ENCODE measurements around the gene STMND1. TPM values are rescaled to one million over a fixed set of nuclear protein-coding genes. Genes with fewer than 3 reads are reported as not detected.
"Not testable (repeated sequence)": the region's sequence is repeated elsewhere in the genome, so short reads cannot be mapped to it uniquely, and the experiment has no call there.

The STMND1 gene
- total and polyA plus RNA-seq, 7 donors, result 0.27 to 2.1 (median 0.59) TPM; not detected in 3

DNA sequence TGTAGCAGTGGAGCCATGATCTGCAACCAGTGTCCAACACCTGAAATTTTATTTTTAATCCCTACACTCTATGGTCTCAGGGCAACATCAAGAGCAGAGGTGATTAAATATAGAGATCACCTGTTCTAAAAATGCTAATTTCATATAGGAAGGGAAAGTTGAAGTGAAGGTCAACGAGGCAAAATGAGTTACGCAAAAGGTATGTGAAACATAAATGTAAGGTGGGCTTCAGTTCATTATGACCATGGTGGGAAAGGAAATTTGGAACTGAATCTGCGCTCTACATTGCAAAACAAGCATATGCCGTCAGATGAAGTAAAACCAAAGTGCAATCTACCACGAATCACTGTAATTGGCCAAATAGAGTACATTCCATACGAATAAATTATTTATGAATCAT, 35.2 kb upstream of the STMND1 start:
- Histone ChIP-seq H3K27me3 (no peaks in the 10 kb centered on the region), H3K9me3 (no peaks in the 10 kb centered on the region), H3K4me3 (no peak overlapping the region), H3K36me3 (no peaks in the 10 kb centered on the region), H3K27ac (no peak overlapping the region), H3K4me1 (no peaks in the 10 kb centered on the region)
- DNase-seq, result no peak
- WGBS, 2 donors, result 85 to 89% methylated on average over 6 of the region's 6 CpGs
- TF ChIP-seq POLR2AphosphoS5 (IDR thresholded peaks at IDR 0.05), result no peak
- intact Hi-C loops (cut with DNase I), result no loop called here

DNA sequence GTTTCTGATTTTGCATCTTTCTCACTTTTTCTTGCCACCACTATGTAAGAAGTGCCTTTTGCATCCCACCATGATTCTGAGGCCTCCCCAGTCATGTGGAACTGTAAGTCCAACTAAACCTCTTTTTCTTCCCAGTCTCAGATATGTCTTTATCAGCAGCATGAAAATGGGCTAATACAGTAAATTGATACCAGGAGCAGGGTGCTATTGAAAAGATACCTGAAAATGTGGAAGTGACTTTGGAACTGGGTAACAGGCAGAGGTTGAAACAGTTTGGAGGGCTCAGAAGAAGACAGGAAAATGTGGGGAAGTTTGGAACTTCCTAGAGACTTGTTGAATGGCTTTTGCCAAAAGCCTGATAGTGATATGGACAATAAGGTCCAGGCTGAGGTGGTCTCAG, 32.9 kb upstream of the STMND1 start:
- H3K4me1 ChIP-seq; intact Hi-C loops (cut with DNase I); H3K27ac ChIP-seq: not testable (repeated sequence)

DNA sequence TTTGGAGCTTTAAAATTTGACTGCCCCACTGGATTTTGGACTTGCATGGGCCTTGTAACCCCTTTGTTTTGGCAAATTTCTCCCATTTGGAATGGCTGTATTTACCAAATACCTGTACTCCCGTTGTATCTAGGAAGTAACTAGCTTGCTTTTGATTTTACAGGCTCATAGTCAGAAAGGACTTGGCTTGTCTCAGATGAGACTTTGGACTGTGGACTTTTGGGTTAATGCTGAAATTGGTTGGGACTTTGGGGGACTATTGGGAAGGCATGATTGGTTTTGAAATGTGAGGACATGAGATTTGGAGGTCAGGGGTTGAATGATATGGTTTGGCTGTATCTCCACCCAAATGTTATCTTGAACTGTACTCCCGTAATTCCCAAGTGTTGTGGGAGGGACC, 31.4 kb upstream of the STMND1 start:
- intact Hi-C loops (cut with DNase I); H3K4me1 ChIP-seq; H3K36me3 ChIP-seq; H3K27me3 ChIP-seq; H3K4me3 ChIP-seq; DNase-seq; H3K9me3 ChIP-seq; H3K27ac ChIP-seq: not testable (repeated sequence)
- 80 to 83% methylated on average over 2 of the region's 2 CpGs for WGBS, 2 donors

More for the DNA sequence above, 32.9 kb upstream of the STMND1 start:
- H3K4me3 ChIP-seq, H3K27me3 ChIP-seq, H3K36me3 ChIP-seq, H3K9me3 ChIP-seq, DNase-seq: not testable (repeated sequence)

DNA sequence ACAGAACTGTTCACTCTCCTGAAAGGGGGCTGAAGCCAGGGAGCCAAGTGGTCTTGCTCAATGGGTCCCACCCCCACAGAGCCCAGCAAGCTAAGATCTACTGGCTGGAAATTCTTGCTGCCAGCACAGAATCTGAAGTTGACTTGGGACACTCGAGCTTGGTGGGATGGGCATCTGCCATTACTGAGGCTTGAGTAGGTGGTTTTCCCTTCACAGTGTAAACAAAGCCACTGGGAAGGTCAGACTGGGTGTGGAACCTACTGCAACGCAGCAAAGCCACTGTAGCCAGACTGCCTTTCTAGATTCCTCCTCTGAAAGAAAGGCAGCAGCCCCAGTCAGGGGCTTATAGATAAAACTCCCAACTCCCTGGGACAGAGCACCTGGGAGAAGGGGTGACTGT, 28.3 kb upstream of the STMND1 start:
- intact Hi-C loops (cut with DNase I); DNase-seq: not testable (repeated sequence)
- WGBS, 2 donors, result 29 to 65% methylated on average over 2 of the region's 2 CpGs

DNA sequence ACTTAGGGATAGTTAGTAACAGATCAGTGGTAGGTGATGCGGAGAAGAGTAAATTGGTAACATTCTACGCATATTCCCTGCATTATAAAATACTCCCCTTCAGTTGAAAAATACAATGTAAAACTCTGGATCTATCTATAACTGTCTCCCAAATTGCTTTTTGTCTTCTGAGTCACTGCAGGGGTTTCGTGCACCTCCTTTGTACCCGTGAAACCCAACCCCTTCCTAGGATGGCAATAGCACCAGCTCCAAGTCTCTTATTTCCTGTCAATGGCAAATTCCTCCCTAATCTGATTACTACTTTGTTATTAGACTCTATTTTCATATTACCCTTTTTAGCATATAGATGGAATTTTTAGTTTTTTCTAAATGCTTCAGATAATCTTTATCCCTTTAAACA, 20.6 kb upstream of the STMND1 start:
- Histone ChIP-seq H3K27me3 (no peaks in the 10 kb centered on the region), H3K4me1 (peaks cover 0 to 15% (median 9%) of the 10 kb centered on the region in 4 donors), H3K4me3 (no peak overlapping the region), H3K9me3 (no peaks in the 10 kb centered on the region), H3K27ac (peak overlapping the region in 1 of 4 donors; percentile 68), H3K36me3 (no peaks in the 10 kb centered on the region)
- no peak for TF ChIP-seq POLR2A (IDR thresholded peaks at IDR 0.05)
- TF ChIP-seq POLR2AphosphoS5 (IDR thresholded peaks at IDR 0.05), result no peak
- TF ChIP-seq, protein P1, sequence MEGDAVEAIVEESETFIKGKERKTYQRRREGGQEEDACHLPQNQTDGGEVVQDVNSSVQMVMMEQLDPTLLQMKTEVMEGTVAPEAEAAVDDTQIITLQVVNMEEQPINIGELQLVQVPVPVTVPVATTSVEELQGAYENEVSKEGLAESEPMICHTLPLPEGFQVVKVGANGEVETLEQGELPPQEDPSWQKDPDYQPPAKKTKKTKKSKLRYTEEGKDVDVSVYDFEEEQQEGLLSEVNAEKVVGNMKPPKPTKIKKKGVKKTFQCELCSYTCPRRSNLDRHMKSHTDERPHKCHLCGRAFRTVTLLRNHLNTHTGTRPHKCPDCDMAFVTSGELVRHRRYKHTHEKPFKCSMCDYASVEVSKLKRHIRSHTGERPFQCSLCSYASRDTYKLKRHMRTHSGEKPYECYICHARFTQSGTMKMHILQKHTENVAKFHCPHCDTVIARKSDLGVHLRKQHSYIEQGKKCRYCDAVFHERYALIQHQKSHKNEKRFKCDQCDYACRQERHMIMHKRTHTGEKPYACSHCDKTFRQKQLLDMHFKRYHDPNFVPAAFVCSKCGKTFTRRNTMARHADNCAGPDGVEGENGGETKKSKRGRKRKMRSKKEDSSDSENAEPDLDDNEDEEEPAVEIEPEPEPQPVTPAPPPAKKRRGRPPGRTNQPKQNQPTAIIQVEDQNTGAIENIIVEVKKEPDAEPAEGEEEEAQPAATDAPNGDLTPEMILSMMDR (IDR thresholded peaks at IDR 0.05), result no peak
- TF ChIP-seq EP300 (IDR thresholded peaks at IDR 0.05), result no peak
- 69 to 89% methylated on average over 4 of the region's 4 CpGs for WGBS, 2 donors
- DNase-seq, result no peak
- intact Hi-C loops (cut with DNase I), result loop anchor here (10.0 kb wide), 2 partner anchors 116 to 276 kb away; no protein-coding TSS in a partner anchor

More for the DNA sequence above, 28.3 kb upstream of the STMND1 start:
- not testable (repeated sequence) for H3K27me3 ChIP-seq, H3K36me3 ChIP-seq, H3K27ac ChIP-seq, H3K4me3 ChIP-seq, H3K9me3 ChIP-seq, H3K4me1 ChIP-seq

DNA sequence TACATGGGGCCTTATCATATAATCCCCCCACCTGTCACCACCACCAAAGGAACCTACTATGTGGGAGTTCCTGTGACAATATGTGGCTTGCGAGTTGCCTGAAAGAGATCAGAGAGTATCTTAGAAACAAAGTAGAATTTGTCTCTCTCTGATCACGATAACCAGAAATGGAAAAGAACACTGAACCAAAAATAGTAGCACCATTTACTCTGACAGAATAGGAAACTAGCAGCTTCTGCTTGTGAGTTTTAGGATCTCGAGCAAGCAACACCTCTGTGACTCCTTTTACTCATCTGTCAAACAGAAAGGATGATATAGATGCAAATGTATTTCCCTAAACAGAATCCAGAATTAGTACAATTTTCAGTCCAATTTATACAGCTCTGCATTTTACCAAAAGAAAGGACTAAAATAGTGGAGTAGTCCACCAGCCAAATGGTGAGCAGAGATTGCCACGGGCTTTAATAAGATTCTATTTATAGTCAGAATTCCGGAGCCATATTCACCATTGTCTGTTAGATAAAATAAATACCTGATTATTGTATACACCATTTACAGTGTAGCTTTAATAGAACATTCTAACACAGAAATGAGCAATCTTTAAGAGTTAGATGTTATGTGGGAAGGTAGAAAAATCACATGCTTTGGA, 19.9 kb upstream of the STMND1 start:
- TF ChIP-seq POLR2AphosphoS5 (IDR thresholded peaks at IDR 0.05), result no peak
- TF ChIP-seq POLR2A (IDR thresholded peaks at IDR 0.05), result no peak
- no peak for TF ChIP-seq EP300 (IDR thresholded peaks at IDR 0.05)
- TF ChIP-seq, protein P1 (IDR thresholded peaks at IDR 0.05), result no peak
- Histone ChIP-seq H3K36me3 (no peaks in the 10 kb centered on the region), H3K4me3 (no peak overlapping the region), H3K27me3 (no peaks in the 10 kb centered on the region), H3K27ac (peak overlapping the region in 2 of 4 donors; percentile 36 to 68), H3K4me1 (peaks cover 0 to 15% (median 9%) of the 10 kb centered on the region in 4 donors), H3K9me3 (no peaks in the 10 kb centered on the region)
- no peak for DNase-seq
- intact Hi-C loops (cut with DNase I), result loop anchor here (10.0 kb wide), 2 partner anchors 117 to 277 kb away; no protein-coding TSS in a partner anchor
- WGBS, 2 donors, result 74 to 87% methylated on average over 5 of the region's 5 CpGs

DNA sequence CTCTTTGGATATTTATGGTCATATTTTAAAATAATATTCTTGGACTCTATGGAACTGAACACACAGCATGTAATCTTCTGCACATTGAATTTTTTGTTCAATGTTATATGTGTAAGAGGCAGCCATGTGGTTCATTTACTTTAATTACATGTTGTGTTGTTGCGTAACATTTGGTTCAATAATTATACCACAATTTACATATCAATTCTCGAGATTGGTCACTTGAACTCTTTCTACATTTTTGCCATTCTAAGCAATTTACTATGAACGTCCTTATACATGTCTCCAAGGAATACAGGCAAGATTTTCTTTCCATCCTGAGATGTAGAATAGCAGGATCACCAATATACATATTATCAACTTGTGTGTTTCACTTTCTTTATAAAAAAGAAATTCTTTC, 18.5 kb upstream of the STMND1 start:
- intact Hi-C loops (cut with DNase I), result loop anchor here (10.0 kb wide), 2 partner anchors 119 to 279 kb away; no protein-coding TSS in a partner anchor
- Histone ChIP-seq H3K4me3 (no peak overlapping the region), H3K36me3 (no peaks in the 10 kb centered on the region), H3K4me1 (peaks cover 0 to 15% (median 9%) of the 10 kb centered on the region in 4 donors), H3K27me3 (no peaks in the 10 kb centered on the region), H3K27ac (no peak overlapping the region), H3K9me3 (no peaks in the 10 kb centered on the region)
- WGBS, 2 donors, result 83 to 86% methylated on average over 3 of the region's 3 CpGs
- TF ChIP-seq POLR2A (IDR thresholded peaks at IDR 0.05) (no peak), EP300 (IDR thresholded peaks at IDR 0.05) (no peak), POLR2AphosphoS5 (IDR thresholded peaks at IDR 0.05) (no peak)
- TF ChIP-seq, protein P1 (IDR thresholded peaks at IDR 0.05), result no peak
- DNase-seq, result no peak

Measured in sigmoid colon (tissue), 7 donors.